SK-N-SH (cell line): ENCODE results near the gene ITGB8.

Experiments used
- EZH2phosphoT487 ChIP-seq: fragments of 200-600 bp; sonication (generic); IDR thresholded peaks from 2 replicates; pipeline ENCODE4 v1.6.1; 2017; ENCODE audit warnings: low read depth, mixed run types, mild to moderate bottlenecking, antibody characterized with exemption, moderate library complexity, borderline replicate concordance
- FOXJ3 ChIP-seq: sonication (generic); formaldehyde crosslinking; IDR thresholded peaks from 2 replicates; pipeline ENCODE4 v1.5.1; 2020; ENCODE audit warnings: mild to moderate bottlenecking, missing genetic modification reagents
- REST ChIP-seq: IDR thresholded peaks from 2 replicates; pipeline ENCODE4 v1.6.1; 2012; ENCODE audit warnings: mild to moderate bottlenecking, low read depth, low read length, moderate library complexity
- RXRA ChIP-seq: IDR thresholded peaks from 2 replicates; pipeline ENCODE4 v1.4.0; 2012; ENCODE audit warnings: low read depth, mild to moderate bottlenecking, borderline replicate concordance
- TEAD4 ChIP-seq: IDR thresholded peaks from 2 replicates; pipeline ENCODE4 v1.4.0; 2012; ENCODE audit warnings: mild to moderate bottlenecking, borderline replicate concordance; ENCODE audit not compliant: insufficient read depth
- TF ChIP-seq, protein P1 (sequence below): fragments of 200-600 bp; sonication (generic); IDR thresholded peaks from 2 replicates; pipeline ENCODE4 v1.6.1; 2017; ENCODE audit warnings: antibody characterized with exemption, mild to moderate bottlenecking, moderate library complexity

DNA sequence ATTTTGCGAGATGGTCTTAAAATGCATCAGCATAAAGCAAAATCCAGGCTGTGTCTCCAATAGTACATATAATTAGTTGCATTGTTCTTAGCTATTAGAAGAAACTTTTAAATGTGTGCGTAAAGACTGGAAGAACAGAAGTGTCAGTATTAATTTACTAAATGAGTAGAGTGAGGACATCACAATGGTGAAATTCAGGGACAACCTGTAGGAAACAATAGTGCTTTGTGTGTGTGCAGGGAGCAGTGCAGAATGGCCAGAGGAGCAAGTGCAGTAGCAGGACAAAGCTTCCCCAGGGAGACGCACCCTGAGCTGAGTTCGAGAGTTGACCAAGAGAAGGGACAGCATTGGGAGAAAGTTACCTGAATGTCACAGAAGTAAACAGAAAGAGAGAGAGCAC, 13.7 kb downstream of the ITGB8 start:
- no peak for TF ChIP-seq TEAD4
- TF ChIP-seq, protein P1, sequence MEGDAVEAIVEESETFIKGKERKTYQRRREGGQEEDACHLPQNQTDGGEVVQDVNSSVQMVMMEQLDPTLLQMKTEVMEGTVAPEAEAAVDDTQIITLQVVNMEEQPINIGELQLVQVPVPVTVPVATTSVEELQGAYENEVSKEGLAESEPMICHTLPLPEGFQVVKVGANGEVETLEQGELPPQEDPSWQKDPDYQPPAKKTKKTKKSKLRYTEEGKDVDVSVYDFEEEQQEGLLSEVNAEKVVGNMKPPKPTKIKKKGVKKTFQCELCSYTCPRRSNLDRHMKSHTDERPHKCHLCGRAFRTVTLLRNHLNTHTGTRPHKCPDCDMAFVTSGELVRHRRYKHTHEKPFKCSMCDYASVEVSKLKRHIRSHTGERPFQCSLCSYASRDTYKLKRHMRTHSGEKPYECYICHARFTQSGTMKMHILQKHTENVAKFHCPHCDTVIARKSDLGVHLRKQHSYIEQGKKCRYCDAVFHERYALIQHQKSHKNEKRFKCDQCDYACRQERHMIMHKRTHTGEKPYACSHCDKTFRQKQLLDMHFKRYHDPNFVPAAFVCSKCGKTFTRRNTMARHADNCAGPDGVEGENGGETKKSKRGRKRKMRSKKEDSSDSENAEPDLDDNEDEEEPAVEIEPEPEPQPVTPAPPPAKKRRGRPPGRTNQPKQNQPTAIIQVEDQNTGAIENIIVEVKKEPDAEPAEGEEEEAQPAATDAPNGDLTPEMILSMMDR: no peak
- TF ChIP-seq RXRA: no peak
- TF ChIP-seq EZH2phosphoT487: no peak
- no peak for TF ChIP-seq FOXJ3 (CRISPR knock-in tag)
- TF ChIP-seq REST: no peak
